Measurements from ENCODE around the gene GFPT2. TPM values are rescaled to one million over a fixed set of nuclear protein-coding genes. Genes with fewer than 3 reads are reported as not detected.

The GFPT2 gene
- total RNA-seq, 1 donor = 28.9 TPM

DNA sequence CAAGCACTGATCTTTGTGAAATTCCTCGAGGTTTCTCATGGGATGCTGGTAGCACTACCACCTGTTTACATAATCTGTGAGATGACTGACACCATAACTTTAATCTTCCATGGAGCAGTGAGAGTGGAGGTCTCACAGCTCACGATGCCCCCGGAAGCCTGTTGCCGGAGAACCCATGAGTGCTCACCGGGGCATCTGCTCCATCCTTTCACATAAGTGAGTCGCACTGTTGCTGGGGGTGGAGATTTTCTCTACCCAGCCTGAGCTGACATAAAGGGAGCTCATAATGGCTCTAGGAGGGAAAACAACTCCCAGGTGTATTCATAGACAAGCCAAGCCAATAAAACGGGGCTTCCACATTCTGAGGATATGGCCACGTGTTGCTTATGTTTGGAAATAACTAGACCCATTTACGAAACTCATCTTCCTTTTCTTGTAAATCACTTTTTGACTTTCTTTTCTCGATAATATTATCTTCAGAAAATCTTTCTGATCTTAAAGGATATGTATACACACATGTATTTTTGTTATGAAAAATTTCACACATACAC, 11.2 kb upstream of the GFPT2 start:
- H3K4me3 ChIP-seq (ENCODE audit: low read depth, low read length) = no peak overlapping the region
- no peak for DNase-seq (ENCODE audit: low read depth)
- TF ChIP-seq, protein P1, sequence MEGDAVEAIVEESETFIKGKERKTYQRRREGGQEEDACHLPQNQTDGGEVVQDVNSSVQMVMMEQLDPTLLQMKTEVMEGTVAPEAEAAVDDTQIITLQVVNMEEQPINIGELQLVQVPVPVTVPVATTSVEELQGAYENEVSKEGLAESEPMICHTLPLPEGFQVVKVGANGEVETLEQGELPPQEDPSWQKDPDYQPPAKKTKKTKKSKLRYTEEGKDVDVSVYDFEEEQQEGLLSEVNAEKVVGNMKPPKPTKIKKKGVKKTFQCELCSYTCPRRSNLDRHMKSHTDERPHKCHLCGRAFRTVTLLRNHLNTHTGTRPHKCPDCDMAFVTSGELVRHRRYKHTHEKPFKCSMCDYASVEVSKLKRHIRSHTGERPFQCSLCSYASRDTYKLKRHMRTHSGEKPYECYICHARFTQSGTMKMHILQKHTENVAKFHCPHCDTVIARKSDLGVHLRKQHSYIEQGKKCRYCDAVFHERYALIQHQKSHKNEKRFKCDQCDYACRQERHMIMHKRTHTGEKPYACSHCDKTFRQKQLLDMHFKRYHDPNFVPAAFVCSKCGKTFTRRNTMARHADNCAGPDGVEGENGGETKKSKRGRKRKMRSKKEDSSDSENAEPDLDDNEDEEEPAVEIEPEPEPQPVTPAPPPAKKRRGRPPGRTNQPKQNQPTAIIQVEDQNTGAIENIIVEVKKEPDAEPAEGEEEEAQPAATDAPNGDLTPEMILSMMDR (IDR thresholded peaks at IDR 0.05; ENCODE audit: insufficient read depth, low read depth, low read length) = no peak

DNA sequence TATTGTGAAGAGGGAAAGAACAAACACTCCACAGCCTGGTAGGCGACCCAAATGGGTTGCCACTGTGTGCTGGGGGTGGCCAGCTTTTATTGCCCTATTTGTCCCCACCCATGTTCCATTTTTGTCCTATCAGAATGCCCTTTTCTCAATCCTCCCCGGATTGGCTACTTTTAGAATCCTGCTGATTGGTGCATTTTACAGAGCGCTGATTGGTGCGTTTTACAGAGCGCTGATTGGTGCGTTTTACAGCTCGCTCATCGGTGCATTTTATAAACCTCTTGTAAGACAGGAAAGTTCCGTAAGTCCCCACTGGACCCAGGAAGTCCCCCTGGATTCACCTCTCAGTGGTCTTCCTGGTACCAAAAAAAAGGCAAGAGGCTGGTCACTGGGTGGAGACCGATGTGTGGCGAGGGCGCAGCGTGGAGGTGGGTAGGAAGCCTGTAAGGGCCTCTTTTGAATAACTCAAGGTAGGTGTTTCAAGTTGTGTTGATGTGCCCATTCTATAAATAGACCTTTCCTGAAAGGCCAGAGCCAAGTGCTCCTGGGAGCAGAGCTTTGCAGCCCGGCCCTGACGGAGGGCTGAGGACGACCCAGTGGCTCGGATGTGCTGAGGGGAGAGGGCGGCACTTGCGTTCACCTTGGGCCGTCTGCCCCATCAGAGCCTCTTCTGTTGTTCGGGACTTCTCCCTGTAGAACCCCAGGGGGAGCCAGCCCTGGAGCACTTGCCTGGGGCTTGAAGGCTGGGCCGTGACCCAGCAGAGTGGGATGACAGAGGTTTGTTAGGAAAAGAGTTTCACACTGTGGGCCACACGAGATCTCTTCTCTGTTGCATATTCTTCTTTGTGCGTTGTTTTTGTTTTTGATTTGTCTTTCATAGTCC, 7.2 kb upstream of the GFPT2 start:
- no peak overlapping the region for H3K4me3 ChIP-seq (ENCODE audit: low read depth, low read length)
- DNase-seq (ENCODE audit: low read depth) = no peak
- TF ChIP-seq, protein P1 (IDR thresholded peaks at IDR 0.05; ENCODE audit: insufficient read depth, low read depth, low read length) = no peak

DNA sequence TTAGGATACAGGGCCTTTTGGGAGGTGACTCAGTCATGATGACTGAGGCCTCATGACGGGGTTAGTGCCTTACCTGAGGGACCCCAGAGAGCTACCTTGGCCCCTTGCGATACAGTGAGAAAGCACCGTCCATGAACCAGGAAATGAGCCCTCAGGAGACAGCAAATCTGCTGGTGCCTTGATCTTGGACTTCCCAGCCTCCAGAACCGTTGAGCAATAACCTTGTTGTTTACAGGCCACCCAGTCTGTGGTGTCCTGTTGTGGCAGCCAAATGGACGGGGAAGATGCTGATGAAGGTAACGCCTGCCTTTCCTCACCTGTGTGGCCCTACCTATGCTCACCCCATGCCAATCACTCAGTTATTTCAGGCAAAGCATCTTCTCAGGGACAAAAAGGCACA, 5.6 kb upstream of the GFPT2 start:
- H3K4me3 ChIP-seq (ENCODE audit: low read depth, low read length) = no peak overlapping the region
- no peak for DNase-seq (ENCODE audit: low read depth)
- TF ChIP-seq, protein P1 (IDR thresholded peaks at IDR 0.05; ENCODE audit: insufficient read depth, low read depth, low read length) = no peak

DNA sequence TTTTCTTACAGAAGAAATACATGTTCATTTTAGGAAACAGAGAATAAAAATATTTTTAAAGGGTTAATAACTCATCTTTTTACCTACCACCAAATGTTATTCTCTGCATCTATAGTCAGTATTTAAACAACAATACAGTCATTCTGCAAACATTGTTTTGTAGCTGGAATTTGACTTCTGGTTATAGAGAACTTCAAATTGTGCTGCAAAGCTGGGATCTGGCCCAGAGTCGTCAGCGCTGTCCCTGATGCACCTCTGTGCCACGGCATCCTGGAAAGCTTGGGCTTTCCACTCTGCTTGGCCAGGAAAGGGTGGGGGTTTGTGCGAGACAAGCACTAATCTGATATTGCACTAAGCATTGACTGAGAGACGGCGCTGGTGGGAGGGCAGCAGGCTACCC, 5.0 kb upstream of the GFPT2 start:
- no peak for DNase-seq (ENCODE audit: low read depth)
- TF ChIP-seq, protein P1 (IDR thresholded peaks at IDR 0.05; ENCODE audit: insufficient read depth, low read depth, low read length) = no peak
- H3K4me3 ChIP-seq (ENCODE audit: low read depth, low read length) = no peak overlapping the region

DNA sequence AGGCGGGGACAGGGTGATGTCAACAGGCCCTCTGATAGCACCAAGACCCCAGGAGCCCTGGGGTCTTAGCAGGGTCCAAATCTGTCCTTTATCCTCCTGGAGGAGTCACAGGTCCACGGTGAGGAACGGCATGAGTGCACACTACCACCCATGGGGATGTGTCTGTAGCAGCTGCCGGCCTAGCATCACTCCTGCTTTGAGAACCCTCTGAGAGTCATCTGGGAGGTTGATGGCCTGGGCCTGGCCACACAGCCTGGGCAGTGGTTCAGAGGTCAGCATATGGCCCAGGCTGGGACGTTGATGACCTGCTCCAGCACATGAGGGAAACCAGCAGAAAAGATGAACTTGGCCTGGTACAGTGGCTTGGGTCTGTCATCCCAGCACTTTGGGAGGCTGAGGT, 1.8 kb upstream of the GFPT2 start:
- TF ChIP-seq, protein P1 (IDR thresholded peaks at IDR 0.05; ENCODE audit: insufficient read depth, low read depth, low read length) = no peak
- no peak for DNase-seq (ENCODE audit: low read depth)
- H3K4me3 ChIP-seq (ENCODE audit: low read depth, low read length) = no peak overlapping the region

DNA sequence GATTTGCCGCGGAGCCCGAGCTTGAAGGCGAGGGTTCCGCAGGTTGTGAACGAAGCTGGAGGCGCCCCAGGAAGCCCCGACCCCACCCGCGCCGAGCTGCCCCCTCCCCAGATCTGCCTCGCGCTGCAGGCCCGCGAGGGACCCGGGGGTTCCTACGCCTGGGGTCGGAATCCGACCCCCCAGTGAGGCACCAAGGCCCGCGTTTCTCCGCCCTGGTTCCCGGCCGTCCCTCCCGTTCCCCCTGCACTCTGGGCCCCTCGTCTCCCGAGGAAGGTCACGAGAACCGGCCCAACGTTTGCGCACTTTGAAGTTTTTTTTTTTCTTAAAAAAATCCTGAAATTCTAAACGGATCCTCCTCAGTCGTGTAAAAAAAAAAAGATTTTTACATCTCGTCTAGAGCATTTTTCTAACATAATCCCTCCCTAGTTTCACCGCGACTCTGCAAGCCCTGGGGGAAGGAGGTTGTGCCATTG, 880 bp upstream of the GFPT2 start:
- peak; percentile 16 for DNase-seq (ENCODE audit: low read depth)
- TF ChIP-seq, protein P1 (IDR thresholded peaks at IDR 0.05; ENCODE audit: insufficient read depth, low read depth, low read length) = no peak
- peak overlapping the region; percentile 76 for H3K4me3 ChIP-seq (ENCODE audit: low read depth, low read length)
